Testis (tissue), 2 donors: ENCODE measurements around the gene HK1.

Source experiments
- POLR2A ChIP-seq: fragments of 450-650 bp; IDR thresholded peaks from one replicate; pipeline ENCODE4 v1.6.1; 2017; ENCODE audit warnings: antibody characterized with exemption, mild to moderate bottlenecking, moderate library complexity
- TF ChIP-seq, protein P1 (sequence below), 3 experiments: fragments of 450-650 bp in 2 of 3; fragments of 200-600 bp in 1 of 3; sonication (generic) in 1 of 3; IDR thresholded peaks; one replicate each; pipeline ENCODE4 v1.5.1; 2016 to 2019; ENCODE audit warnings: antibody characterized with exemption in 3 of 3, mild to moderate bottlenecking in 2 of 3, moderate library complexity in 1 of 3

DNA sequence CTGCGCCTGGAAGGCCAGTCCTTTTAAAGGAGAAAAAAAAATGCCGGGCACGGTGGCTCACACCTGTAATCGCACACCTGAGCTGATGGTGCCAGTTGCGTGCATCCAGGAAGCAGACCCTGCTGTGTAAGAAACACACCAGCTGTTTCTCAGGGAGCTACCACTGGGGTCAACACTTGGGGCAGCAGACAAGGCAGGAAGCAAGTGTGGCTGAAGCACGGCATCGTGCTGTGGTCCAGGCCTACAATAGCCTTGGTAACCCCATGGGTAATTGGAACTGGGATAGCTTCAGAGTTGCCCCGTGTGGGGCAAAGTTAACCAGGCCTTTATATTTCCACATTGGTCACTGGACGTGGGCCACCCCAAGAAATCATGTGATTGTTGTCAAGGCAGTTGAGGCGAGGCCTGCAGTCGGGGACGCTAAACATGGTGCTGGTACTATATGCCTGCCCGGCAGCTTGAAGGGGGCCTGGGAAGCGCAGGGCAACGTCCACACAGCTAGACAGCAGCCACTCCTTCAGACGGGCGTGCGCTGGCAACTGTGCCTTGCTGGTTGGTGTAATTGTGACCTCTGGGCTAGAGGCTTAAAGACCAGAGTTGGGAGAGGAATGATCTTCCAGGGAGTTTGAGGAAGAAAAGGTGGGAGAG is 140.9 kb downstream of the HK1 start:
- TF ChIP-seq, protein P1, sequence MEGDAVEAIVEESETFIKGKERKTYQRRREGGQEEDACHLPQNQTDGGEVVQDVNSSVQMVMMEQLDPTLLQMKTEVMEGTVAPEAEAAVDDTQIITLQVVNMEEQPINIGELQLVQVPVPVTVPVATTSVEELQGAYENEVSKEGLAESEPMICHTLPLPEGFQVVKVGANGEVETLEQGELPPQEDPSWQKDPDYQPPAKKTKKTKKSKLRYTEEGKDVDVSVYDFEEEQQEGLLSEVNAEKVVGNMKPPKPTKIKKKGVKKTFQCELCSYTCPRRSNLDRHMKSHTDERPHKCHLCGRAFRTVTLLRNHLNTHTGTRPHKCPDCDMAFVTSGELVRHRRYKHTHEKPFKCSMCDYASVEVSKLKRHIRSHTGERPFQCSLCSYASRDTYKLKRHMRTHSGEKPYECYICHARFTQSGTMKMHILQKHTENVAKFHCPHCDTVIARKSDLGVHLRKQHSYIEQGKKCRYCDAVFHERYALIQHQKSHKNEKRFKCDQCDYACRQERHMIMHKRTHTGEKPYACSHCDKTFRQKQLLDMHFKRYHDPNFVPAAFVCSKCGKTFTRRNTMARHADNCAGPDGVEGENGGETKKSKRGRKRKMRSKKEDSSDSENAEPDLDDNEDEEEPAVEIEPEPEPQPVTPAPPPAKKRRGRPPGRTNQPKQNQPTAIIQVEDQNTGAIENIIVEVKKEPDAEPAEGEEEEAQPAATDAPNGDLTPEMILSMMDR (IDR thresholded peaks at IDR 0.05) = no peak
- TF ChIP-seq POLR2A = no peak
